Right cardiac atrium (tissue), 5 donors: ENCODE measurements around the gene ADPRHL1. TPM values are rescaled to one million over a fixed set of nuclear protein-coding genes. Genes with fewer than 3 reads are reported as not detected.

Experiments used
- ATAC-seq, 2 donors: fragments of 200-7000 bp; cut with Tn5 transposase; one replicate each; pipeline versions ENCODE4 v1.8.0 to v1.9.1; 2020; ENCODE audit warnings: moderate library complexity in 2 of 2, mild to moderate bottlenecking in 1 of 2
- DNase-seq, 3 donors: peaks; one replicate each; pipeline ENCODE4 v3.0.0-alpha.2; 2020
- H3K27ac ChIP-seq: one replicate; pipeline ENCODE4 v1.5.1; 2013; ENCODE audit warnings: mild to moderate bottlenecking, low read length, control low read depth, moderate library complexity
- H3K27me3 ChIP-seq: one replicate; pipeline ENCODE4 v1.6.1; 2013; ENCODE audit not compliant: control insufficient read depth, insufficient read depth
- H3K4me1 ChIP-seq: one replicate; pipeline ENCODE4 v1.6.1; 2013; ENCODE audit warnings: low read length; ENCODE audit not compliant: control insufficient read depth, insufficient read depth
- H3K4me3 ChIP-seq: one replicate; pipeline ENCODE4 v1.5.1; 2013; ENCODE audit warnings: low read length, control low read depth
- H3K9me3 ChIP-seq: one replicate; pipeline ENCODE4 v1.6.1; 2013; ENCODE audit warnings: low read length; ENCODE audit not compliant: control insufficient read depth
- WGBS: extraction: QIAGEN DNeasy Blood & Tissue Kit; methylation state at CpG from one replicate; pipeline ENCODE4 v1.1.7; 2013; 5-methylcytosine and 5-hydroxymethylcytosine counted together
- intact Hi-C, 4 donors: fragments of 100-400 bp; cut with DNase I; formaldehyde crosslinking; loops; one replicate each; pipeline versions ENCODE4 v1.11.0 to v1.14.0; 2022 to 2023
- polyA plus RNA-seq: library from polyadenylated mRNA; stranded (reverse); fragments of 200-250 nt; gene quantifications from one replicate; pipeline ENCODE4 v1.2.3, GENCODE V29; 2013
- total RNA-seq, 4 donors: library from RNA; stranded (reverse); fragmentation: NEBNext Ultra II Directional; extraction: Animal tissue kit (Norgen Biotek cat#: 25700); gene quantifications; one replicate each; pipeline ENCODE4 v1.2.1, GENCODE V29; 2021
- donor health status: healthy with polysubstance abuse.
- donor health status: DM: no; HTN: yes; CAD: no.
- donor health status: DM: no; HTN: no; CAD: no.
- donor health status: DM: no; HTN: yes; CAD: no; lungs with severe emphysema.
- donor health status: DM: yes; HTN: yes; CAD: no.

The ADPRHL1 gene
- total and polyA plus RNA-seq, 5 donors: 280 to 446 (median 350) TPM

DNA sequence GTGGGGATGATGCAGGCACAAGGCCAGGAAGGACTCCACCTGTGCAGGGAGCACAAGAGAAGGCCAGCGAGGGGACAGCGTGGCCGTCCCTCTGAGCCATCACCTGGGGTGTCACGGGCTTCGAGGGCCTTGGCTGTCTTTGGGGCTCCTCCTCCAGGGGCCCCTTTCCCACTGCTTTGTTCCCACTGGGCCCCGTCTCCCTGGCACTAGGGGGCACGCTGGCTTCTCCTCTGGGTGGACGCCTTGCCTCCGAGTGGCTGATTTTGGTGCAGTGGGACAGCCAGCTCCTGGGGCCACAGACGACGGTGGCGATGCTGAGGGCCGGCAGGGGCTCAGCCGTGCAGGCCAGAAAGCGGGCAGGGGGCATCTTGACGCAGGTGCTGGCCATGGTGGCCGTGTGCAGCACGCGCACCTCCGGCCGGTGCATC is 46.2 kb downstream of the ADPRHL1 start:
- intact Hi-C loops: no loop called here
- Histone ChIP-seq H3K4me1 (no peaks in the 10 kb centered on the region), H3K27ac (no peak overlapping the region), H3K9me3 (no peaks in the 10 kb centered on the region), H3K4me3 (no peak overlapping the region), H3K27me3 (no peaks in the 10 kb centered on the region)
- 85% methylated on average over 21 of the region's 21 CpGs for WGBS
- DNase-seq (no peak), ATAC-seq (no peak)

DNA sequence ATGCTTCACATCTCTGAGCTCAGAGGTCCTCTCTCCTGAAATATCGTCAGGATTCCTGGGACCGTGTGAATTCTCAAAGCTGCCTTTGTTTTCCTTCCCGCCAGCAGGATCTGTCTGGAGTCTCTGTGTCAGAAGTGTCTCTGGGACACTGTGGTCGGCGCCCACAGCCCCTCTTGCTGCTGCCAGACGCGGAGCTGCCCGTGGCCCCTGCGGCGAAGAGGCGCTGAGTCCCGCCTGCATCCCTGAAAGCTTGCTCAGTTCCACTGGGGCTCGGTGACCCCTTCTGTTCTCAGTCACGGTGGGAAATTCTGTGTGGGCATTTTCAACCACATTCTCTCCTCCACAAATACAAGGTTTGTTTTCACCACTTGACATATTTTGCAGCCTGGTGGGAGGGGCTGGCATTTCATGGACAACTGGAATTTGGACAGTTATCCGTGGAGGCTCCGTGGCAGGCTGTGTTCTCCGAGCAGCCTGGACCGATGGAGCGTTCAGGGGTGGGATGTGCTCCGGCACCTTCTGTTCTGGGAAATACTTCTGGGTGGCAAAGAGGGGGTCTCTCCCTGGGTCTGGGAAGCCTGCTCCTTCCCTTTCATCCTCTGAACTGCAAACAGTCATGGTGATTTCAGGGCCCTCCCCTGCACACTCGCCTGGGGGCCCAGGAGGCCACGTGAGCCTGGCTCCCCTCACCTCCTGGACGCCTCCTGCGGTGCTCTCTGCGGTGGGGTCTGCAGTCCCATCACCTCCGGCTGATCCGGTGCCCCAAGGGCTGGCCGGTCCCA is 46.8 kb downstream of the ADPRHL1 start:
- H3K9me3 ChIP-seq: no peaks in the 10 kb centered on the region
- intact Hi-C loops: no loop called here
- WGBS: 64% methylated on average over 28 of the region's 28 CpGs
- H3K27me3 ChIP-seq: no peaks in the 10 kb centered on the region
- no peak for DNase-seq
- no peaks in the 10 kb centered on the region for H3K4me1 ChIP-seq
- ATAC-seq: no peak
- H3K4me3 ChIP-seq: no peak overlapping the region
- H3K27ac ChIP-seq: no peak overlapping the region

DNA sequence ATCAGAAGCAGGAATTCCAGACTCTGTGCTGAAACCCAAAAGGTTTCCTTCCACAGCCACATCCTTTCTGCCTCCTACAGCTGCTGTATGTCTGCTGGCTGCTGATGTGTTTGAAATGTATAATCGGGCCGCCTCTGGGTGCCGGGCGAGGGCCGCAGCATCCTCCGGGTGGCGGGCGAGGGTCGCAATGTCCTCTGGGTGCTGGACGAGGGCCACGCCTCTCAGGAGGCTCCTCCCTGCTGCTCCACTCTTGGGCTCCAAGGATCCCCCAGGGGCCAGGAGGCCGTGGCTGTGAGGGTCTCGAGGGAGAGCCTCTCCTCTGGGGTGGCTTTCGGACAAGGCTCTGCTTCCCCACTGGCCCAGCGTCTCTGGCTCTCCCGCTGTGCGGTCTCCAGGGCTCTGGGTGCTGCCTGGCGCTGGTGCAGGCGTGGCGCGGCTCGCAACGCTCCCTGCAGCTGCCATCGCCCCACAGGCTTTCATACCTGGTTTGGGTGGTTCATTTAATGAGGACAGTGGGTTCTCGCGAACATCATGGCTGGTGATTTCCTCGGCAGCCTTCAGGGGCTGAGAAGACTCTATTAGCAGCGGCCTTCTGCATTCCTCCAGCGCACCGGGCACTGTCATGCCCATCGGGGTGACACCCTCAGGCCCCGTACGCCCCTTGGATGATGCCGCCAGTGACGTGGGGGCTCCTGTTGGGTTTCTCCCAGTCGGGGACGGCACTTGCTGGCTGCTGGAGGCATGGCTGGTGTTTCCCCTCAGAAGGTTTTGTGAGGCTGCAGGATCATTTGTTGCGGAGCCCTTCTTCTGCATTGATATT is 47.6 kb downstream of the ADPRHL1 start:
- Histone ChIP-seq H3K27ac (peak overlapping the region; percentile 44), H3K4me3 (no peak overlapping the region), H3K27me3 (no peaks in the 10 kb centered on the region), H3K4me1 (no peaks in the 10 kb centered on the region), H3K9me3 (no peaks in the 10 kb centered on the region)
- intact Hi-C loops: no loop called here
- DNase-seq: no peak
- no peak for ATAC-seq
- 75% methylated on average over 38 of the region's 38 CpGs for WGBS

DNA sequence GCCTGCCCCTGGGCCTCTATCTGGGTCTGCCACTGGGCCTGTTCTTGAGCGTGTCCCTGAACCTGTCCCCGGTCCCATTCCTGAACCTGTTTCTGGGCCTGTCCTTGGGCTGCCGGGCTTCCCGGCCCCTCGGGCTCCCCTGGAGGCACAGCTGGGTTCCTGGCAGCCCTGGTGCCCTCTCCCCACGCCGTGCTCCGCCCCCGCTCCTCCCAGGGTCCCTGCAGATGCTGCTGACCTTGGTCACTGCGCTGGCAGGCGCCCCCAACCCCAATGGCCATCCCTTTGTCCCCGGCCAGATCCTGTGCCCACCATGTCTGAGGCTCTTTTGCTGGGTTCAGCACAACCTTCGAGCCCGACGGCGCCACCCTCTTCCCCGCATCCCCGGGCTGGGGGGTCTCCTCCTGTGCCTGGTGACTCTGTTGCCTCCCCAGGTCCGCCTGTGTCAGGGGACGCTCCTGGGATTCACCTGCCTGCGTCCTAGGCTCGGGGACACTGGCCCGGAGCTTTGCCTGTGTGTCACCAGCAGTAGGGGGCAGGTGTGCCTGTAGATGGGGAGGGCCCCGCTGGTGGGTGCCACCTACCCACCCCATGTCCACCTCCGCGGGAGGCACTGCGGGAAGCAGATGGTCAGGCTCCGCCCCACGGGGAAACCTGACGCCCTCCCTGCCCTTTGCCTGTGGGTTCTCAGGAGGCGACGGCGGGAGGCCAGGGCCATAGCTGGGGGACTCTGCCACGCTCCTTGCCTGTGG is 48.4 kb downstream of the ADPRHL1 start:
- Histone ChIP-seq H3K9me3 (no peaks in the 10 kb centered on the region), H3K4me1 (no peaks in the 10 kb centered on the region), H3K4me3 (no peak overlapping the region), H3K27ac (peak overlapping the region; percentile 44), H3K27me3 (no peaks in the 10 kb centered on the region)
- peak in 1 of 3 donors; percentile 67 for DNase-seq
- 80% methylated on average over 34 of the region's 34 CpGs for WGBS
- intact Hi-C loops: loop anchor here in 1 of 4 donors (5.0 kb wide), 1 partner anchor 47 kb away; the partner anchor contains the start of gene ADPRHL1
- no peak for ATAC-seq

DNA sequence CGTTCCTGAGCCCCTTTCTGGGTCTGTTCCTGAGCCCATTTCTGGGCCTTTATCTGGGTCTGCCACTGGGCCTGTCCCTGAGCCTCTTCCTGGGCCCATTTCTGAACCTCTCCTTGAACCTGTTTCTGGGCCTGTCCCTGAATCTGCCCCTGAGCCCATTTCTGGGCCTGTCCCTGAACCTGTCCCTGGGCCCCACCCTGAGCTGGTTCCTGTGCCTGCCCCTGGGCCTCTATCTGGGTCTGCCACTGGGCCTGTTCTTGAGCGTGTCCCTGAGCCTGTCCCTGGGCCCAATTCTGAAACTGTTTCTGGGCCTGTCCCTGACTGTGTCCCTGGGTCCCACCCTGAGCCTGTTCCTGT is 48.9 kb downstream of the ADPRHL1 start:
- peaks cover under 1% of the 10 kb centered on the region for H3K4me1 ChIP-seq
- DNase-seq (no peak), ATAC-seq (no peak)
- no peaks in the 10 kb centered on the region for H3K9me3 ChIP-seq
- no peak overlapping the region for H3K4me3 ChIP-seq
- intact Hi-C loops: loop anchor here in 1 of 4 donors (5.0 kb wide), 1 partner anchor 48 kb away; the partner anchor contains the start of gene ADPRHL1
- H3K27me3 ChIP-seq: no peaks in the 10 kb centered on the region
- 91% methylated on average over 2 of the region's 2 CpGs for WGBS
- H3K27ac ChIP-seq: peak overlapping the region; percentile 44

DNA sequence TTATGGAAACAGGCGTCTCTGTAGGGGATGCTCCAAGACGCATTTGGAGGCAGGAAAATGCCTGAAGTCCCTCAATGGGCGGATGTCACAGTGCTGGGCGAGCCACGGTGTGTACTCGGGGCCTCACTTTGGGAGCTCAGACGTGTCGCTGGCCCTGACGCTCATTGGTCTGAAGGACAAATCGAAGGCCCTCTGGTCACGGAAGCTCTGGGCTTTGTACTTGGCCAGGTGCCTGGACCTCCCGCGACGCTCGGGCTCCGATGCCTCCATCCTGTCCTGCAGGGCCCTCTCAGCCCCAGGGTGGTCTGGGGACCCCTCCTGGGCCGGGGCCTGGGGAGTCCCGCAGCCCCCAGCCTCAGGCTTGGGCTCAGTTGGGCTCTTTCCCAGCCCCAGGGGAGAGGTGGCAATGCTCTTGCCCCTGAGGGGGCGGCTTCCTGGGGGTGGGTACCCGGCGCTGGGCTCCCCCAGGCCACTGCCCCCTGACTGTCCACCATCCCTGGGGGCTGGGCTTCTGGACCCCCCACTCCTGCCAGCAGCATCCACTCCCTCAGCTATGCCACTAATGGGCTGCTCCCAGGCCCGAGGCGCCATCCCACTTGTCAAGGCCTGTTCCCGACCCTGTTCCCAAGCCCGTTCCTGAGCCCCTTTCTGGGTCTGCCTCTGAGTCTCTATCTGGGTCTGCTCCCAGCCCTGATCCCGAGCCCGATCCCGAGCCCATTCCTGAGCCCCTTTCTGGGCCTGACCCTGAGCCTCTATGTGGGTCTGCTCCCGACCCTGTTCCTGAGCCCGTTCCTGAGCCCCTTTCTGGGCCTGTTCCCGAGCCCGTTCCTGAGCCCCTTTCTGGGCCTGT is 49.8 kb downstream of the ADPRHL1 start:
- Histone ChIP-seq H3K4me3 (no peak overlapping the region), H3K4me1 (peaks cover 2% of the 10 kb centered on the region), H3K9me3 (no peaks in the 10 kb centered on the region), H3K27me3 (no peaks in the 10 kb centered on the region), H3K27ac (peak overlapping the region; percentile 74)
- intact Hi-C loops: loop anchor here in 1 of 4 donors (5.0 kb wide), 1 partner anchor 49 kb away; the partner anchor contains the start of gene ADPRHL1
- DNase-seq (no peak), ATAC-seq (no peak)
- WGBS: 73% methylated on average over 32 of the region's 32 CpGs

DNA sequence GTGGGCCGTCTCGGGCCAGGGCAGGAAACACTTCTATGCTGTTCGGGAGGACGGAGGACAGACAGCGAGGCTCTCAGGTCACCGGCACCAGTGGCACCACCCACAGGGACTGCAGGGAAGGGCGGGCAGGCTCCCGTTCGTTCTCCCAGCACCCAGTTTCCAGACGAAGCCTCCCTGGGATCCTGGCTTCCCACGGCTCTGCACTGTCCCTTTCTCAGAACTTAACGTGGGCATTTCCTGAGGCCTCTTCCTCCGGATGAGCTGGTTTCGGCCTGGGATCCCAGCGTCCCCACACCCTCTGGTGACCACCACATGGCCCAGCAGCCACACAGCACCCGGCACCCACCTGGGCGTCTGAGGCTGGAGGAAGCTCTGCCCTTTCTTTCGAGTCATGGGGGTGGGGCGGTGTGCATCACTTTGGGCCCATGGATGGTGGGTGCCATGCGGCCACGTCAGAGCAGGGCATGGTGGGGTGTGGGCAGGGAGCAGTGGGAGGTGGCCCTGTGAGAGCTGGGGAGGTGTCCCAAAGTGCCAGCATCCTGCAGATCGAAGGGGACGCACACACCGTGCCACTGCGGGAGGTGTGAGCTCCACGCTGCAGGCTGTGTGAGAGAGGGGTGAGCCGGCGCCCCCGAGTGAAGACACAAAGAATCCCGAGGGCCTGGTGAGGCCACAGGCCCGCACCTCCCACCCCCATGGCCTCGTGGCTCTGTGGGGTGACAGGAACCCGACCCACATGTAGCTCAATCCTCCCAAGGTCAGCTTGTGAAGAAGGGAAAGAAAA is 50.6 kb downstream of the ADPRHL1 start:
- Histone ChIP-seq H3K4me3 (no peak overlapping the region), H3K9me3 (no peaks in the 10 kb centered on the region), H3K4me1 (peaks cover 2% of the 10 kb centered on the region), H3K27me3 (no peaks in the 10 kb centered on the region), H3K27ac (peak overlapping the region; percentile 74)
- peak in 1 of 3 donors; percentile 66 for DNase-seq
- no peak for ATAC-seq
- intact Hi-C loops: loop anchor here in 1 of 4 donors (5.0 kb wide), 1 partner anchor 50 kb away; the partner anchor contains the start of gene ADPRHL1
- WGBS: 68% methylated on average over 33 of the region's 33 CpGs

DNA sequence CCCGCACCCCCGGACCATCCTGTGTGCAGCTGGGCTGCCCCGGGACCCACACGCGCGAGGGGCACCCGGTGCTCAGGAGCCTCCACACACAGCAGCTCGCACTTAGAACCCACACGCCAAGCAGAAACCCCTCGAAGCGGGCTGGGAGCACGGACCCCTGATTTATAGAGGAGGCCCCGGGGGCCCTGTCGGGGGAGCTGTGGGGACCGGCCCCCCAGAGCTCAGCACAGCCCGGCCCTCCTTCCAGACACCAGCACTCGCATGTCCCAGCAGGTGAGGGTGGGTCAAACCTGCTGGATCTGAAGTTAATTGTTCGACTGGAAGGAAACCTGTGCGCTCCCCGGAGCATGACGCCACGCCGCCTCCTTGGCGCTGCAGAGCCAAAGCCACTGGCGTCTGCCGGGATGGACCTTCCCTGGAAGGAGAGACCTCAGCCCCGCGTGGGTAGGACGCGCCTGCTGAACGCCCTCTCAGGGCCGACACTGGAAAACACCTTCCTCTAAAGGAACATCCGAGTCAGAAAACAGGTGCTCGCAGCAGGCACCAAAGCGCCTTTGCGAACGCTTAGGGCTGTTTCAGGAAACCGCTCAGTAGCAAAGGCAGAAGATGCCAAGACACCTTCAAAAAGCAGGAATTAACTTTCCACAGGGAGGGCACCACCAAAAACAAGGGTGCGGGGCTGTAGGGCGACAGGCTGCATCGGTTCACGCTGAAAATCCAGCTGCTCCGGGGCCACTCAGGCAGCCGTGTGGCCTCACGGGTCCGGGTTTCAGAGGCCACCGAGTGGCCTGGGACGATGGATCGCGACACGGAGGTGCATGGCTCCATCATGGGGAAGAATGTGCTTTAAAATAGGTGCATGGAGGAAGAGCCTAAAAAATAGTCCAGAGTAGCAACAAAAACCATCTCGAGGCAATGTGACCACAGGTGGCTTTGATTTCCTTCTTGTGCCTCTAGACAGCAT is 51.6 kb downstream of the ADPRHL1 start:
- intact Hi-C loops: loop anchor here in 1 of 4 donors (5.0 kb wide), 1 partner anchor 51 kb away; the partner anchor contains the start of gene ADPRHL1
- H3K9me3 ChIP-seq: no peaks in the 10 kb centered on the region
- peak overlapping the region; percentile 74 for H3K27ac ChIP-seq
- no peak overlapping the region for H3K4me3 ChIP-seq
- H3K27me3 ChIP-seq: no peaks in the 10 kb centered on the region
- WGBS: 78% methylated on average over 52 of the region's 52 CpGs
- DNase-seq (peak in 1 of 3 donors; percentile 66), ATAC-seq (peak; percentile 4 to 10)
- peaks cover 2% of the 10 kb centered on the region for H3K4me1 ChIP-seq
